GM03348 (cell line): Measurements from ENCODE around the gene AKR1B15.
"Not testable (repeated sequence)": the region's sequence is repeated elsewhere in the genome, so short reads cannot be mapped to it uniquely, and the experiment has no call there.

Source experiments
- DNase-seq: peaks from one replicate; pipeline ENCODE4 v3.0.0; 2012; ENCODE audit warnings: low spot score

Gene AKR1B15

GRCh38 chr7:134532954-134533218 lies 16.0 kb upstream of the AKR1B15 start:
- no peak for DNase-seq

GRCh38 chr7:134533288-134533771 lies 15.6 kb upstream of the AKR1B15 start:
- no peak for DNase-seq

DNA sequence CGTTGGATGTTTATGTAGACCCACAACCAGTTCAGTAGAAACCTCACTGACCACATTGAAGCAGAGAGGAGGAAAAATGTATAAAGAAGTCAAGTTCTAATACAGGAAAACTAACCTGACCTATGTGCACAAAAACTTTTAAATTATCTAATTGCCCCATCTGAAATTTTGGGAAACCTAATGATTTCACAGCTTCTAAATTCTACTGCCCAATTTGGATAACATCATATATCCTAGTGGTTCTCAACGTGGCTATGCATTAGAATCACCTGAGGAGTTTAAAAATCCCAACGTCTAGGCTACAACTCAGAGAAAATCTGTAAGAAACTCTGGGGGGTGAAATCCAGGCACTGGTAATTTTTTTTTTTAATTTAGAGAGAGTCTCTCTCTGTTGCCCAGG lies 14.3 kb upstream of the AKR1B15 start:
- DNase-seq, result no peak

DNA sequence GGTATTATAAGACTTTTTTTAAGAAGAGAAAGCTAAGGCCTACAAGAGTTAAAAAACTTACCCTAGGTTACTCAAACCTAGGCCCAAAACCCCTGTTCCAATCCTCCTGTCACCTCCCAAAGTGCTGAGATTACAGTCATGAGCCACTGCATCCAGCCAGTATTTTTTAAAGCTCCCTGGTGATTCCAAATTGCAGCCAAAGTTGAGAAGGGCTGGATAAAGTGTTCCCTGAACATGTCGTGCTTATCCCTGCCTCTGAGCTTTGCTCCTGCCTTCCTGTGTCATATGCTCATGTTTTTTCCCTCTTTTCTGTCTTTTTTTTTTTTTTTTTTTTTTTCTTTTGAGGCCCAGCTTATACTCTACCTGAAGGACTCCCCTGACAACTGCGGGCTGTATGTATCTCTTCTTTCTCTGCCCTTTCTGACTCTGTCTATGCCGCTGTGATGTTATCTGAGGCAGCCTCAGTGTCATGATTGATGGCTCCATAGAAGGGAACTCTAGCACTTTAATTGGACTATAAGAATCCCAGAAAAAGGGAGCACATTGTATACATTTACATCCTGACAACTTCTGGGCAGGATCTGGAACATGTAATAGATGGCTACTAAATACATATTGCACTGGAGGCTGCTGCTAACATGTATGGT lies 13.5 kb upstream of the AKR1B15 start:
- no peak for DNase-seq

- DNase-seq, result no peak
These were observed 13.0 kb upstream of the AKR1B15 start for GRCh38 chr7:134535919-134536299.

DNA sequence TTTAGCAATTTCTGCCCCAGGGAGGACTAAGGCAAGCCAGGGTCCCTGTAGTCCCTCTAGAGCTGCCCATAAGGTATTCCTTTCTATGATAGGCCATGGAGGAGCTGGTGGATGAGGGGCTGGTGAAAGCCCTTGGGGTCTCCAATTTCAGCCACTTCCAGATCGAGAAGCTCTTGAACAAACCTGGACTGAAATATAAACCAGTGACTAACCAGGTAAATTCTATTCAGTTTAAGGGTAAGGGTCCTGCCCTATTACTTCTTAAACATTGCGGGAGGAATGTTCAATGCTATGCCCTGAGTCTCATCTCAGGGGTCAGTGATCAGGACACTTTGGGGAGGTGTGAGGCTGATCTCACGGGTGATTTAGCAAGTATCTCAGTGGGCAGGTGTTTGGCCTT lies 12.4 kb upstream of the AKR1B15 start:
- DNase-seq, result not testable (repeated sequence)

DNA sequence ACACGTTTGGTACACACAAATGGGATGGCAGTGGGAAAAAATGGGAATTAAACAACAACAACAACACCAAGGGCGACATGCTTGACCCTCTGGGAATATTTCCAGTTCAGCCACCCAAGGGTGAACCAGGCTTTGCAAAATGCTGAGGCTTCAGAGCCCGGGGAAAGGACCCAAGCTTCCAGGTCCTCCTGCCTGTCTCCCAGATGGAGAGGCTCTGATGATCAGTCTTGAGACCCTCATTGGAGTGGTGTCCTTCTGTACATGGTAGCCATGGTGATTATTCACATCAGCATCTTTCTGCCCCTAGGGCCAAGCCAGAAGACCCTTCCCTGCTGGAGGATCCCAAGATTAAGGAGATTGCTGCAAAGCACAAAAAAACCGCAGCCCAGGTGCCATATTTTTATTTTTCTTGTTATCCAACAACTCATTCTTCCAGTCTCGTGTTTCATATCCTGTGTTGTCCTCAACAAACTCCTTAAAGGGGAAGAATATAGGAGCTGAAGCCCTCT lies 11.6 kb upstream of the AKR1B15 start:
- DNase-seq, result not testable (repeated sequence)

DNA sequence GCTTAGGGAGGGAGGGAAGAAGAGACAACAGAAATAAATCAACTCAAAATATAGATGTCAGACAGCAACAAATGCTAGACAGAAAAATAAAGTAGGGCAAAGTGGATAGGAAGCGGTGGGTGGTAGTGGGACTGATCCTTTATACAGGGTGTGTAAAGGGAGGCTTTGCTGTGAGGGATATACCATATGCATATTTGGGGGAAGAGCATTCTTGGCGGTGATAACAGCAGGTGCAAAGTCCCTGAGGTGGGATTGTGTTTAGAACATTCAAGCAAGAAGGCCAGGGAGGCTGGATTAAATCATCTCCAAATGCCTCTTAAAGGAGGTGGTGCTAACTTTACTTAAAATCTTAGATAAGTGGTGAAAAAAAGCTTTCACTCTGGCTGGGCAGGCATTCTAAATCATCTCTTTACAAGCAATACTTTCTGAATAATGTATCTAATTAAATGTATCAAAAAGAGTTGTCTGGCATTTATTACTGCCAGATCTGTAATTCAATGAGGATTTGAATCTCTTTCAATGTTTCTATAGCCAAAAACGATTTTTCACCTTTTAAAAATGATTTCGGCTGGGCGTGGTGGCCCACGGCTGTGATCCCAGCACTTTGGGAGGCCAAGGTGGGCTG lies 9.4 kb upstream of the AKR1B15 start:
- no peak for DNase-seq

GRCh38 chr7:134541501-134542194 lies 7.3 kb upstream of the AKR1B15 start:
- not testable (repeated sequence) for DNase-seq

GRCh38 chr7:134542195-134542771 lies 6.6 kb upstream of the AKR1B15 start:
- no peak for DNase-seq

- DNase-seq, result no peak
These were observed 3.5 kb upstream of the AKR1B15 start for GRCh38 chr7:134545380-134545779.

DNA sequence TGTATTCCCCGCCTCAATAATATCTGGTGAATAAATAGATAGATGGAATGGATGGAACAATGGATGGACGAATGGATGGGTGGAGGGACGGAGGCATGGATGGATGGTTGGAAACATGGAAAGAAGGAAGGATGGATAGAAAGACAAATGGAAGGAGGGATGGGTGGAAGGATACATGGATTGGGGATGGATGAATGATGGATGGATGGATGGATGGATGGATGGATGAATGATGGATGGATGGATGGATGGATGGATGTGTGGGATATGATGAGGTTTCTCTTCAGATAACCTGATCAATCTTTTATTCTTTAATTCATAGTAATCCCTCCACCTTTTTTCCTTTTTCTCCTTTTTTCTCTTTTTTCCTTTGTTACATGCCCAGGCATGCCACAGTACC lies 3.0 kb upstream of the AKR1B15 start:
- DNase-seq, result no peak

- DNase-seq, result no peak
These were observed 2.0 kb upstream of the AKR1B15 start for GRCh38 chr7:134546955-134547354.

DNA sequence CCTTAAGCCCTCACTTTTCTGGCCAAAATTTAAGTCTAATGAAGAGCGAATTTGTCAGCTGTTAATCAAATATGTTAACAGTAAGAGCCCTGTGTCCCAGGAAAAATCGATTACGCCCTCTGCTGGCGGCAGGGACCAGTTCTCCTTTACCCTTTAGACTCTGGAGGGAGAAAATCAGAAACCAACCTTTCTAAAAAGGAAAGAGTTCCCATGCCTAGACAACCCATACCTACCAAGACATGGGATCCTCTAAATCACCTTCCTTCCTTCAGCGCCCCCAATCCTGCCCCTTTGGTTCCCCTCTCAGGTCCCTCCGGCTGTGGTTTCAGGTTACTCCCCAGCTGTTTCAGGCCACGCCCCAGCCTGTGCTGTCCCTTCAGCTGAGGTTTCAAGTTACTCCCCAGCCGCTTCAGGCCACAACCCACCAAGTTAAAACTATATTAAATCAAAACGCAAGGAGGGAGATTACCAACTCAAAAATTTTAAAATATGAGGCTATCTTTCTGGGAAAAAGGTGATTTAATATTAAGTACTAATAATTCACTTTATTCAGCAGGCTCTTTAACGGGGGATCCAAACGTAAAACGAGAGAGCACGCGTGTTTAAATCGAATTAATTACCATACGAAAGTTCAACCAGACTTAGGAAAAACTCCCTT lies 1.4 kb upstream of the AKR1B15 start:
- peak; percentile 85 for DNase-seq

GRCh38 chr7:134549366-134549765 lies 456 bp downstream of the AKR1B15 start:
- DNase-seq, result no peak

DNA sequence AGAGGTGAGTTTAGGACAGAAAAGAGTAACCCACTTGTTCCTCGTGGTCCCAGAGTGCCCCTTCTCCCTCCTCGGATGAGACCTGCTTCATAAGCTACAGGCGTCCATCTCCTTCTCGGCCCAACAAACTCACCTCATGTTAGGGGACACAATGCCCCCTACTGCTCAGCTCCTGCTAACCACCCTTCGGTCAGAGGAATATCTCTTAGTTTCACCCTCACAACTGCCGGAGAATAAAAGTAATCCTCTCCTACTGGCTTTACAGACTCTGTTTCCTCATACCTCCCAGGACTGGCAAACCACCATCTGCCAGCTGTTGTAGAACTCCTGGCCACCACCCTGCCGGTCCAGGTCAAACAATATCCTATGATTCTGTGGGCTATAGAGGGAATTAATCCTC lies 3.2 kb downstream of the AKR1B15 start:
- DNase-seq, result no peak

- no peak for DNase-seq
These were observed 5.1 kb downstream of the AKR1B15 start for GRCh38 chr7:134553976-134554375.

DNA sequence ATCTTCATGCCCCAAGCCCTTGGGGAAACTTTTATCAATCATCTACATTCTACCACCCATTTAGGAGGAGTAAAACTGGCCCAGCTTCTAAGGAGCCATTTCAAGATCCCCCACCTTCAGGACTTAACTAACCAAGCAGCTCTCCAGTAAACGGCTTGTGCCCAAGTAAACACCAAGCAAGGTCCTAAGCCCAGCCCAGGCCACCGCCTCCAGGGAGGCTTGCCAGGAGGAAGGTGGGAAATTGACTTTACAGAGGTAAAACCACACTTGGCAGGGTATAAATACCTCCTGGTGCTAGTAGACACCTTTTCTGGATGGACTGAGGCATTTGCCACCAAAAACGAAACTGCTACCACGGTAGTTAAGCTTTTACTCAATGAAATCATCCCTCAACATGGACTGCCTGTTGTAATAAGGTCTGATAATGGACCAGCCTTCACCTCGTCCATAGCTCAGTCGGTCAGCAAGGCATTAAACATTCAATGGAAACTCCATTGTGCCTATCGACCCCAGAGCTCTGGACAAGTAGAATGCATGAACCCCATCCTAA lies 5.6 kb downstream of the AKR1B15 start:
- DNase-seq, result no peak

GRCh38 chr7:134557391-134557790 lies 8.5 kb downstream of the AKR1B15 start:
- DNase-seq, result no peak

GRCh38 chr7:134558370-134558769 lies 9.5 kb downstream of the AKR1B15 start:
- no peak for DNase-seq

DNA sequence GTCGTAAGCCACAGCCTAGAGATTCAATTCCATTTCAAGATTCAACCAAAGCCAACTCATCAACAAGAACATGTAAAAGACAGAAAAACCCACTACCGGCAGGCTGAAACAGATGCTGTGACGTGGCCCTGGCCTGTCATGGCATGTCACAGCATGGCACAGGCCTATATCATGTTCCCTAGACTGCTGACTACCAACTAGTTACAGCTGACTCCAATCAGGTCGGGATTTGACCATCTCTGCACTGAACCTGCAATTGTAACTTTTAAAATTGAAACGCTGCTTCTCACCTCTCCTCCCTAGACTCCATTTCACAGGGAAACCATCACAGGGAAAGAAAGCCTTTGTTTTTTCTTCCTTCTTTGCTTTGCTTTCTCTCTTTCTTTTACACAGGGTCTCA lies 12.7 kb downstream of the AKR1B15 start:
- DNase-seq, result not testable (repeated sequence)

DNA sequence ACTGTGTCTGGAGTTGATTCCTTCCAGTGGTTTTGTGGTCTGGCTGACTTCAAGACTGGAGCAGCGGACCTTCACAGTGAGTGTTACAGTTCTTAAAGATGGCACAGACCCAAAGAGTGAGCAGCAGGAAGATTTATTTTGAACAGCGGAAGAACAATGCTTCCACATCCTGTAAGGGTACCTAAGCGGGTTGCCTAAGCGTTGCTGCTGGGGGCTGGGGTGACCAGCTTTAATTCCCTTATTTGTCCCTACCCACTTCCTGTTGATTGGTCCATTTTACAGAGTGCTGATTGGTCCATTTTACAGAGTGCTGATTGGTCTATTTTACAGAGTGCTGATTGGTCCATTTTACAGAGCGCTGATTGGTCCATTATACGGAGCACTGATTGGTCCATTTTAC lies 13.2 kb downstream of the AKR1B15 start:
- DNase-seq, result peak; percentile 13
